ENCODE data around the gene MFSD12.

- TF ChIP-seq CTCF (IDR thresholded peaks at IDR 0.05; ENCODE audit: low read depth, low read length, missing input control) (no peak), EGR1 (IDR thresholded peaks at IDR 0.05; ENCODE audit: low read depth in 2 of 2) (no peak), RAD21 (IDR thresholded peaks at IDR 0.05) (no peak), YY1 (IDR thresholded peaks at IDR 0.05) (no peak), ATF3 (IDR thresholded peaks at IDR 0.05) (no peak), MAX (IDR thresholded peaks at IDR 0.05) (no peak)
Measured at GRCh38 chr19:3510727-3511126, 46.7 kb downstream of the MFSD12 start.

Measured in liver (tissue), 3 donors.